ENCODE measurements around the gene NHS. TPM values are rescaled to one million over a fixed set of nuclear protein-coding genes. Genes with fewer than 3 reads are reported as not detected.

The NHS gene
- total and polyA plus RNA-seq, 2 of the 4 experiments (the other 2 are of a cell fraction): 0.36 to 0.90 TPM

DNA sequence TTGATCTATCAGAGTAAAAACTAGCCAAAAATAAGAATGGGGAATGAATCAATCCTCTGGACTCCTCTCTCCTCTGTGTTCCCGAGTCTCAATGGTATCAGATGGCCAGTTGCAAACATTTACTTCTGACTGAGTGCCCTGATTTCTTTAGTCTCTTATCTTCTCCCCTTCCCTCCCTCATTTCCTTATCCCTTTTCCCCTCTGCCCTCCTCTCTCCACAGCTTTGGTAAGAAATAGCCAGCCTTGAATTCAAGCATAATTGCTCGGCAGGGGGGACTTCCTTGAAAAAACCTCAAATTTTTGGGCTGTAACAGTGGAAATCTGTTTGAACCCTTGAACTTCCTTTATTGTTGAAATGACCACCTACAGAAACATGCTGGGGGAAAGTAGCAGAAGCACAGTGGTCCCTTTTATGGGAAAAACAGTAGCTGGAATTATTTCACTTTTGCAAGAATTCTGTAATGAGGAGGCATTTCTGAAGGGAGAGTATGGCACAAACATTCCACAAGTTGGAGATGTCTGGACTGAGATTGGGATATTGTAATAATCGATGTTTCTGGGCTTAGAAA, 40.3 kb downstream of the NHS start:
- H3K36me3 ChIP-seq (ENCODE audit: control insufficient read depth, insufficient read depth, low read length): no peaks in the 10 kb centered on the region
- H2BK15ac ChIP-seq (ENCODE audit: low read depth, low read length): no peak overlapping the region
- no peak overlapping the region for H3K27ac ChIP-seq (ENCODE audit: insufficient read depth, low read length)
- ChIA-PET CTCF (no interaction called here), POLR2A (ENCODE audit: unreplicated experiment) (no interaction called here)
- no peak overlapping the region for H2BK120ac ChIP-seq (ENCODE audit: low read depth, low read length)
- H3K9me3 ChIP-seq (ENCODE audit: control insufficient read depth, insufficient read depth, low read length): no peaks in the 10 kb centered on the region
- H3K23ac ChIP-seq (ENCODE audit: low read depth, low read length): no peak overlapping the region
- no peak overlapping the region for H2BK5ac ChIP-seq (ENCODE audit: low read depth, low read length, poor library complexity, severe bottlenecking)
- in situ Hi-C loops (cut with MboI; ENCODE audit: low sequenced_read_pairs) (no loop called here), dilution Hi-C loops (cut with HindIII; ENCODE audit: low sequenced_read_pairs, unreplicated experiment) (no loop called here), intact Hi-C loops (cut with micrococcal nuclease) (no loop called here)
- H3K9ac ChIP-seq (ENCODE audit: low read depth, low read length): no peak overlapping the region
- H2AK9ac ChIP-seq (replicated peaks; ENCODE audit: low read depth, low read length, poor library complexity): no peak overlapping the region
- TF ChIP-seq MAFK (IDR thresholded peaks at IDR 0.05; ENCODE audit: low read depth, low read length) (no peak), NFE2L2 (IDR thresholded peaks at IDR 0.05; ENCODE audit: low read depth, low read length) (no peak), CHD1 (IDR thresholded peaks at IDR 0.05; ENCODE audit: low read depth, low read length) (no peak), MXI1 (IDR thresholded peaks at IDR 0.05; ENCODE audit: borderline replicate concordance, low read depth, low read length) (no peak), CEBPB (IDR thresholded peaks at IDR 0.05; ENCODE audit: low read depth, low read length) (no peak), RFX5 (IDR thresholded peaks at IDR 0.05; ENCODE audit: low read depth, low read length) (no peak), SMC3 (IDR thresholded peaks at IDR 0.05; ENCODE audit: low read depth, low read length) (no peak), BHLHE40 (IDR thresholded peaks at IDR 0.05; ENCODE audit: low read depth, low read length) (no peak), RCOR1 (IDR thresholded peaks at IDR 0.05; ENCODE audit: insufficient replicate concordance, low read length) (no peak)
- TF ChIP-seq, protein P1, sequence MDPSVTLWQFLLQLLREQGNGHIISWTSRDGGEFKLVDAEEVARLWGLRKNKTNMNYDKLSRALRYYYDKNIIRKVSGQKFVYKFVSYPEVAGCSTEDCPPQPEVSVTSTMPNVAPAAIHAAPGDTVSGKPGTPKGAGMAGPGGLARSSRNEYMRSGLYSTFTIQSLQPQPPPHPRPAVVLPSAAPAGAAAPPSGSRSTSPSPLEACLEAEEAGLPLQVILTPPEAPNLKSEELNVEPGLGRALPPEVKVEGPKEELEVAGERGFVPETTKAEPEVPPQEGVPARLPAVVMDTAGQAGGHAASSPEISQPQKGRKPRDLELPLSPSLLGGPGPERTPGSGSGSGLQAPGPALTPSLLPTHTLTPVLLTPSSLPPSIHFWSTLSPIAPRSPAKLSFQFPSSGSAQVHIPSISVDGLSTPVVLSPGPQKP (IDR thresholded peaks at IDR 0.05; ENCODE audit: borderline replicate concordance, low read depth, low read length): no peak
- TF ChIP-seq, protein P2, sequence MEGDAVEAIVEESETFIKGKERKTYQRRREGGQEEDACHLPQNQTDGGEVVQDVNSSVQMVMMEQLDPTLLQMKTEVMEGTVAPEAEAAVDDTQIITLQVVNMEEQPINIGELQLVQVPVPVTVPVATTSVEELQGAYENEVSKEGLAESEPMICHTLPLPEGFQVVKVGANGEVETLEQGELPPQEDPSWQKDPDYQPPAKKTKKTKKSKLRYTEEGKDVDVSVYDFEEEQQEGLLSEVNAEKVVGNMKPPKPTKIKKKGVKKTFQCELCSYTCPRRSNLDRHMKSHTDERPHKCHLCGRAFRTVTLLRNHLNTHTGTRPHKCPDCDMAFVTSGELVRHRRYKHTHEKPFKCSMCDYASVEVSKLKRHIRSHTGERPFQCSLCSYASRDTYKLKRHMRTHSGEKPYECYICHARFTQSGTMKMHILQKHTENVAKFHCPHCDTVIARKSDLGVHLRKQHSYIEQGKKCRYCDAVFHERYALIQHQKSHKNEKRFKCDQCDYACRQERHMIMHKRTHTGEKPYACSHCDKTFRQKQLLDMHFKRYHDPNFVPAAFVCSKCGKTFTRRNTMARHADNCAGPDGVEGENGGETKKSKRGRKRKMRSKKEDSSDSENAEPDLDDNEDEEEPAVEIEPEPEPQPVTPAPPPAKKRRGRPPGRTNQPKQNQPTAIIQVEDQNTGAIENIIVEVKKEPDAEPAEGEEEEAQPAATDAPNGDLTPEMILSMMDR (conservative IDR thresholded peaks at IDR 0.05; ENCODE audit: low read depth, low read length): no peak
- TF ChIP-seq, protein P3, sequence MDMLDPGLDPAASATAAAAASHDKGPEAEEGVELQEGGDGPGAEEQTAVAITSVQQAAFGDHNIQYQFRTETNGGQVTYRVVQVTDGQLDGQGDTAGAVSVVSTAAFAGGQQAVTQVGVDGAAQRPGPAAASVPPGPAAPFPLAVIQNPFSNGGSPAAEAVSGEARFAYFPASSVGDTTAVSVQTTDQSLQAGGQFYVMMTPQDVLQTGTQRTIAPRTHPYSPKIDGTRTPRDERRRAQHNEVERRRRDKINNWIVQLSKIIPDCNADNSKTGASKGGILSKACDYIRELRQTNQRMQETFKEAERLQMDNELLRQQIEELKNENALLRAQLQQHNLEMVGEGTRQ (IDR thresholded peaks at IDR 0.05; ENCODE audit: low read depth, low read length): no peak
- DNase-seq (no peak), ATAC-seq (ENCODE audit: low read depth) (no peak)
- no peak overlapping the region for H2AK5ac ChIP-seq (ENCODE audit: low read depth, low read length)
- H3K56ac ChIP-seq (ENCODE audit: extremely low read depth, insufficient read depth, low read length): no peak overlapping the region; the same call in 1 of the 2 replicates
- no peak overlapping the region for H4K91ac ChIP-seq (ENCODE audit: insufficient read depth, low read depth, low read length)
- peaks cover 8% of the 10 kb centered on the region for H3K27me3 ChIP-seq (ENCODE audit: control insufficient read depth, insufficient read depth, low read length)
- H3K79me1 ChIP-seq (ENCODE audit: low read depth in 1 of 2, low read length in 2 of 2): no peaks in the 10 kb centered on the region; a peak in 1 of 4 replicates
- no peaks in the 10 kb centered on the region; the same call in 1 of the 2 replicates for H3K9me1 ChIP-seq (ENCODE audit: insufficient read depth, low read length)
- no peak overlapping the region for H3K4me2 ChIP-seq (ENCODE audit: low read depth, low read length)
- H3K4me3 ChIP-seq (ENCODE audit: insufficient read depth, low read depth, low read length): no peak overlapping the region
- WGBS, 2 experiments (ENCODE audit: extremely low coverage in 2 of 2, insufficient read length in 1 of 2): 40% methylated on average over 1 of the region's 3 CpGs; no CpG with 5 or more reads in 1 of the 2 experiments
- H3K18ac ChIP-seq (ENCODE audit: low read depth, low read length): no peak overlapping the region; the same call in 1 of the 2 replicates
- H3K4ac ChIP-seq (ENCODE audit: low read depth, low read length): no peak overlapping the region
- no peak overlapping the region for H2AFZ ChIP-seq (replicated peaks; ENCODE audit: low read length, poor library complexity)
- H2BK20ac ChIP-seq (ENCODE audit: low read depth, low read length): no peak overlapping the region
- BruUV-seq (replicated peaks): no TSS peak
- no peaks in the 10 kb centered on the region for H4K20me1 ChIP-seq (ENCODE audit: insufficient read depth, low read length)
- no peak overlapping the region for H4K5ac ChIP-seq (ENCODE audit: low read depth, low read length)
- no peak overlapping the region for H3K14ac ChIP-seq (replicated peaks; ENCODE audit: low read depth, low read length)
- no peak overlapping the region for H4K8ac ChIP-seq (ENCODE audit: low read depth in 2 of 2, low read length in 2 of 2)
- peaks cover 12% of the 10 kb centered on the region for H3K4me1 ChIP-seq (ENCODE audit: control insufficient read depth, insufficient read depth, low read length)
